22Rv1 (cell line): ENCODE data around the gene CDA.

ENCODE experiments used
- H3K27ac ChIP-seq: fragments of 450-650 bp; 2 replicates; pipeline ENCODE4 v1.5.1; 2017
- ZFX ChIP-seq: fragments of 450-650 bp; IDR thresholded peaks from 2 replicates; pipeline ENCODE4 v1.6.1; 2017; ENCODE audit warnings: antibody characterized with exemption, borderline replicate concordance
- TF ChIP-seq, protein P1 (sequence below): fragments of 450-650 bp; IDR thresholded peaks from 2 replicates; pipeline ENCODE4 v1.5.1; 2017; ENCODE audit warnings: mild to moderate bottlenecking

CDA gene

DNA sequence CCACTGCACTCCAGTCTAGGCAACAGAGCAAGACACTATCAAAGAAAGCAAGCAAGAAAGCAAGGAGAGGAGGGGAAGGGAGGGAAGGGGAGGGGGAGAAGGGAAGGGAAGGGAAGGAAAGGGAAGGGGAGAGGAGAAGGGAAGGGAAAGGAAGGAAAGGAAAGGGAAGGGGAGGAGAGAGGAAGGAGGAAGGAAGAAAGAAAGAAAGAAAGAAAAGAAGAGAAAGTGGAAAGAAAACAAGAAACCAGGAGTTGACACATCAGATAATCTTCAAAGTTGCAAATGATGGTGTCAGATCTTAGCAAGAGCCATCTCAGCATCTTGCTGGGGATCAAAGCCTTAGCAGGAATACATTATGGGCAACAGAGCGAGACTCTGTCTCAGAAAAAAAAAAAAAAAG is 14.9 kb upstream of the CDA start:
- no peak overlapping the region for H3K27ac ChIP-seq
- no peak for TF ChIP-seq ZFX
- TF ChIP-seq, protein P1, sequence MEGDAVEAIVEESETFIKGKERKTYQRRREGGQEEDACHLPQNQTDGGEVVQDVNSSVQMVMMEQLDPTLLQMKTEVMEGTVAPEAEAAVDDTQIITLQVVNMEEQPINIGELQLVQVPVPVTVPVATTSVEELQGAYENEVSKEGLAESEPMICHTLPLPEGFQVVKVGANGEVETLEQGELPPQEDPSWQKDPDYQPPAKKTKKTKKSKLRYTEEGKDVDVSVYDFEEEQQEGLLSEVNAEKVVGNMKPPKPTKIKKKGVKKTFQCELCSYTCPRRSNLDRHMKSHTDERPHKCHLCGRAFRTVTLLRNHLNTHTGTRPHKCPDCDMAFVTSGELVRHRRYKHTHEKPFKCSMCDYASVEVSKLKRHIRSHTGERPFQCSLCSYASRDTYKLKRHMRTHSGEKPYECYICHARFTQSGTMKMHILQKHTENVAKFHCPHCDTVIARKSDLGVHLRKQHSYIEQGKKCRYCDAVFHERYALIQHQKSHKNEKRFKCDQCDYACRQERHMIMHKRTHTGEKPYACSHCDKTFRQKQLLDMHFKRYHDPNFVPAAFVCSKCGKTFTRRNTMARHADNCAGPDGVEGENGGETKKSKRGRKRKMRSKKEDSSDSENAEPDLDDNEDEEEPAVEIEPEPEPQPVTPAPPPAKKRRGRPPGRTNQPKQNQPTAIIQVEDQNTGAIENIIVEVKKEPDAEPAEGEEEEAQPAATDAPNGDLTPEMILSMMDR: no peak

DNA sequence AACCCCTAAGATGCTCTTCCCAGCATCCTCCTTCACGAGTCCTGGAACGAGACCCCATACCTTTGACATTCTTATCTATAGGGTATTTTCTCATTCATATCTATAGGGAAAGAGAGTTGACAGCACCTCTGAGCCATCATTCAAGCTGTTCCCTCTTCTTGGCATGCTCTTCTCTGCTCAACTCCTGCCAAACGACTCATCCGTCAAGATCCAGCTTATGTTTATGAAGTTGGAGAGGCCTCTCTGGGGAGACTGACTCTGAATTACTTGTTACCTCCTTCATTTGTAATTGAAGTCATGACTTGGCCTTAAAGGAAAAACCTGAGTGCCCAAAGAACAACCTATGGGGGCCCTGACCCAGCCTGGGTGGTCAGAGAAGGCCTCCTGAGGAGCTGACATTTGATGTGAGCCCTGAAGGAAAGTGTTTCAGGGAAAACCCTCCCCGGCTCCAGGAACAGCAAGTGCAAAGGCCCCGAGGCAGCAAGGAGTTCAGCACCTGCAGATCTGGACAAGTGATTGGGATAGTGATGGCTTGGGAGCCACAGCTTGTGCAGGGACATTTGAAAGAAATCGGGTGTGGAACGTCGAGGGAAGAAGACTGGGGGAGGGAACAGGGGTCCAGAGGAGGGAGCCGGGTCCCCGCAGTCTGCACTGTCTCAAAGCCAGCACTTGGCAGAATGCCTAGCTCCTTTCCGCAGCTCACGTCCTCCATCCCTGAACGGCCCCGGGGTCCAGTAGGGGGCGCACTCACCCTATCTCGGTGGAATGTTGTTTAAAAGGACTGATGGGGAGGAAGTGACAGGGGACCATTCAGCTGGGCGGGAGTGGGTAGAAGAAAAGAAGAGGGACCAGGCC is 14.0 kb upstream of the CDA start:
- H3K27ac ChIP-seq: no peak overlapping the region
- TF ChIP-seq ZFX: no peak
- TF ChIP-seq, protein P1: peak; percentile 73

DNA sequence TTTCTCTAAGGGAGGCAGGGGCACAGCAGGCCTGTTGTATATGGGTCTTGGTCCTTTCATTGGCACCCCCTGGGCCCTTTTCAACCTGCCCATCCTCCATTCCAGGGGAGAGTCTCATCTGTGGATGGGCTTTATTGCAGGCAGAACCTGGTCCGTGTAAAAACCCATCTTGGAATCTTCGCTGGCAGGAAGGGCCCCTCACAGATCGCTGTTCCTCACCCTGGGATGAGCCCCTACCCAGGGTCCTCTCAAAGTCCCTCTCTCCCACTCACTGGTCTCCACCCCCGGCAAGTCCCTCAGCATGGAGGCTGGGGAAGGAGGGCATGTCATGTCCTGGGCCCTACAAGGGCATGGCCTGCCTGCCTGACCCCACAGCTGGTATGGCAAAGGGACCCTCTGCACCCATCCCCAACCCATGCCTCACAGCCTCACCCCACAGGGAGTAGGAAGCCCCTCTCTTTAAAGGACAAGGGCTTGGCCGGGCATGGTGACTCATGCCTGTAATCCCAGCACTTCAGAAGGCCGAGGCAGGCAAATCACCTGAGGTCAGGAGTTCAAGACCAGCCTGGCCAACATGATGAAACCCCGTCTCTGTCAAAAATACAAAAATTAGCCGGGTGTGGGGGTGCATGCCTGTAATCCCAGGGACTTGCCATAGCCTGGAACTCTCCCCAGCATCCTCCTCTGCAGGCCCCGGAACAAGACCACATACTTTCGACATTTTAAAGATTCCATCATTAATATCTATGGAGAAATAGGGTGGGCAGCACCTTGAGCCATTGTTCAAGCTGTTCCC is 13.2 kb upstream of the CDA start:
- no peak overlapping the region for H3K27ac ChIP-seq
- TF ChIP-seq, protein P1: peak; percentile 37
- TF ChIP-seq ZFX: no peak

DNA sequence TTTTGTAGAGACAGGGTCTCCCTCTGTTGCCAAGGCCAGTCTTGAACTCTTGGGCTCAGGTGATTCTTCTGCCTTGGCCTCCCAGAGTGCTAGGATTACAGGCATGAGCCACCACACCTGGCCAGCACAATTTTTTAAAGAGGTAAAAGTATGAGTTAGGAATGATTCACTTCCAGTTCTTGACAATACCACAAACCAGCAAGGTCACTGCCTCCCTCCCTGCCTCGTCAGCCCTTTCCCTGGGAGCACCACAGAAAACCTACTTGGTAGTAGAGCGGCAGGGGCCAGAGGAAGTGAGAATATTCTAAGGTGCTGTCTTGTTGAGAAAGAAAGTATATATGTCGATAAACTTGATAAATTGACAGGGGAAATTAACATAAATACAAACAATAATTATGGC is 10.8 kb upstream of the CDA start:
- no peak overlapping the region for H3K27ac ChIP-seq
- TF ChIP-seq, protein P1: no peak
- no peak for TF ChIP-seq ZFX

DNA sequence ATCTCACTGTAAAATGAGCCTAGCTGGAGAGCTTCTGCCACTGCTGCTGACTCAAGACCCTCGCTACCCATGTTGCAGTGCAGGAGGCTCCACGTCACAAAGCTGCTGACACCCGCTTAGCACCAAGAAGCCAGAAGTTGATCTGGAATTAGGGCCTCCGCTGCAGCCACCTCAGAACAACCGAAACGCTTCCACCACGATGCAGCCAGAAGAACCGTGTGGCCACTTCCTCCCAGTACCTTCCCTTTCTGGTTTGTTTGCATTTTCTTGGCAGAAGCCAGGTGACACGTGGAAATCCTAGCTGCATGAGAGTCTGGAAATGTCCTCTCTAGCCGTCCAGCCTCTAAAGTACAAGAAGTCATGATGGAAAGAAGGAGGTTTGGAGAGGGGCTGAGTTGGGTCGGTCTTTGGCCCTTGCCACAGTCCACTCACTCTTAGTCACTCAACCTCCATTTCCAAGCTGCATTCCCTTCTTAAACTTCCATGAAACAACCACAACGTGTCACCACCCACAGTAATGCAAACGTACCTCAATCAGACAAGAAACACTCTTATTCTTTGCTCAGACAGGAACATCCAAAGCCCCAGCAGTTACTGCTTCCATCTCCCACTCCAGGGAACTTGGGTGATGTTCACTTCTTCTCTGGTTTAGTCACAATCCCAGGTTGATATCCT is 10.0 kb upstream of the CDA start:
- no peak for TF ChIP-seq ZFX
- TF ChIP-seq, protein P1: no peak
- no peak overlapping the region for H3K27ac ChIP-seq

DNA sequence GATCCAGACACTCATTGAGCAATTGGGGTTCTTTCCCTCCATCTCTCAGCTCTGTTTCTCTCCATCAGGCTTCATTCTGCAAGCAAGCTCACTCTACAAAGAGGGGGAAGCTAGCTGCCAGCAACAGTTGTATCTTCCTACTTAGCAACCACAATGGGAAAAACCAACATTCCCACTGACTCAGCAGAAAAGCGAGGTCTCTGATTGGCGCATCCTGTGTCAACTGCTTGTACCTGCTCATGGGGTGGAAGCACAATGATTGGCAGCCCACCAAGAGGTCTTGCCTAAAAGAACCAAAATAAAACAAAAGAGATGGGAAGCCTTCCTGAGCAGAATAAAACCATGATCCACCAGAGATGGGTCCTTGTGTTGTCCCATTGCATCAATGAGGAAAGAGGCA is 4.0 kb upstream of the CDA start:
- no peak for TF ChIP-seq ZFX
- TF ChIP-seq, protein P1: no peak
- H3K27ac ChIP-seq: no peak overlapping the region
